NCI-H1694 treated with DMSO at 0.1 percent for 48 hours (cell line): ENCODE results near the gene C10orf90.

ENCODE experiments used
- DNase-seq: peaks from one replicate; lab custom pipeline; 2025; lab: John Stamatoyannopoulos, UW

C10orf90 gene

DNA sequence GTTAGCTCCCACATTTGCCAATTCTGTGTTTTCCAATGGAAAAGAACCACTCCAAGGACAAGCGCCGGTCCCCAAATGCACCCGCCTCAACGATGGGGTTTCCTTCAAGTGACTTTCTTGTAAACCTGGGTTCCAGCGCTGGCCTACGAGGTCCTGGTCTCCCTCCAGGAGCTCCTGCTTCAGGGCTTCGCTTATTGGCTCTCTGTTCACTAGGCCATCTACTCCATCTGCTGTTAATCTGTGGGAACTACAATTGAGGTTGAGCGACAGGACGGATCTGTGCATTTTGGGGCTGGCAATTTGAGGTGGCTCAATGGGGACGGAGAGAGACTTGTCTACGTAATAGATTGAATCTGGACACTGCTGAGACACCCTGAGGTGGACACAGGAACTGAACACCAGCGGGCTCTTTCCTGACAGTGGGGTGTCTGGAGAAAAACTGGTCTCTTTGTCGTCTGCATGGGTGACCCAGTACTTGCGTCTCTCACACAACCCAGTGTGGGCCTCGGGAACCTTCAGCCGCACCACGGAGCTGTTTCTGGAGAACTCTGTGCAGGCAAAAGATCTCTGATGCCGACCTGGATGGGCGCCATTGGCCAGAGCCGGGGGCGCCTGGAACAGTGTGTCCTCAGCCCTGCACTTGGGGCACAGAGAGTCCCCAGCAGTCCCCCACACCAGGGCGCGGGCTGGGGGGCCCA is 166.3 kb downstream of the C10orf90 start:
- DNase-seq: peak; percentile 7

GRCh38 chr10:126503392-126504062 is 167.0 kb downstream of the C10orf90 start:
- no peak for DNase-seq

DNA sequence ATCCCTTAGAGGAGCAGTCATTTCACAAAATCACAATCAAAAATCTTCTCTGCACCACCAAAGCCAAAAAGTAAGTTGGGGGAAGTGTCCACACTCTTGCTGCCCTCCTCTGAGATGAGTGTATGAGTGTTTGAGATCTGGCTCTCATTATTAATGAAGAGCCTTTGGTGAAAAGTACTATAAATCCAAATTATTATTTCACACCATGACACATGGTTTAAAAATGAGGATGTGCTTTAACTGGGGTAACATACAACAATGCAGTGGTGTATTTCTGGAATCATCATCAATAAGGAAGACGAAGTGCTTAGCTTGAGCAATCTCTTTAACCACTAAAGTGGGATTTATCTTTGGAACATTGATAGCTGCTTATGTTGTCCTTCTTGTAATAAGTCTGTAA is 168.1 kb downstream of the C10orf90 start:
- no peak for DNase-seq

GRCh38 chr10:126501828-126502227 is 168.7 kb downstream of the C10orf90 start:
- DNase-seq: no peak

DNA sequence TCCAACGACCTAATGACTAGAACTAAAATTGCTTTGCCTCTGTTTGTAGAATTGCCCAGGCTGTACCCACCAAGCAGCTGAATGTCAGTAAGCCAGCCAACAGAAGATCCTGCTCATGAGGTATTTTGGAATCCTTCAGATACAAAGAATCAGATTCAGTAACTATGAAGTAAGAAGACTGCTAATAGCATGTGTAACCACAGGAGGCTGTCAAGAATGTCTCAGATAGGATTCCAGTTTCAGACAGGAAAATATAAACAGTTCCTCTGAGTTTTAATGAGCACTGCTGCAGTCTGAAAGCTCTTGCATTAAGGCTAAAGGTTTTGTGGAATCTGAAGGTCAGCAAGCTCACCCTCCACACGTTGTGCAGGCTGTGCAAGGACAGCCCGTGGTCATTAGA is 169.6 kb downstream of the C10orf90 start:
- DNase-seq: no peak

- DNase-seq: peak; percentile 13
Observed at GRCh38 chr10:126500185-126500584, 170.3 kb downstream of the C10orf90 start.

DNA sequence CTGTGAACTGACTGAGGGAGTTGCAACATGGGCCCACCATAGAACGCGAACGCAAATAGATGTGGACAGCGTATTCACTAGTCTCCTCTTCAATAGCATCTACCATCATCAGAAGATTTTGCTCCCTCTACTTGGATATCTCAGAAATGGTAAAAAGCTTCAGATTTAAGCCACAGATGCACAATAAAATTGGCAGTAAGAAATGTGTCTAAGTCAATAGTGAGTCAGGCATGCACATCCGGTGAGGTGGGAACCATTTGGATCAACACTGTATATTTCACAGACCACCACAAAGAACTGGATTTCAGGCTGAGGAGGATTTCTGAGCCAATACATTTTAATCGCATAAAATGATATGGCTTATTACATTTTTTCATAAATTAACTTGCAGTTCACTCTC is 170.7 kb downstream of the C10orf90 start:
- no peak for DNase-seq

DNA sequence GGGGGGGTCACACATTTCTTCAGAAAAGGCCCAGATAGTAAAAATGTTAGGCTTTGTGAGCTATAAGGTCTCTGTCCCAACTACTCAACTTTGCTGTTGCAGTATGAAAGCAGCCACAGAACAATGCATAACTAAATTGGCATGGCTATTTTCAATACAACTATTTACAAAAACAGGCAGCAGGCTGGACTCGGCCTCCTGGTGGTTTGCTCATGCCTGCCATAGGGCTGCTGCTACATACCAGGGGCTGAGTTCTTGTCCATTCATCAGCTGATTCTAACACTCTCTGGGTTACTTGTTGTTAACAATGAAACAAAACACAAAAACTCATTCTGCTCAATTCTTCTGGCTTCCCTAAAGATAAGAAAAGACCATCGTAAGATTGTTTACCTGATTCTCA is 172.8 kb downstream of the C10orf90 start:
- no peak for DNase-seq

GRCh38 chr10:126496771-126497545 is 173.5 kb downstream of the C10orf90 start:
- no peak for DNase-seq

DNA sequence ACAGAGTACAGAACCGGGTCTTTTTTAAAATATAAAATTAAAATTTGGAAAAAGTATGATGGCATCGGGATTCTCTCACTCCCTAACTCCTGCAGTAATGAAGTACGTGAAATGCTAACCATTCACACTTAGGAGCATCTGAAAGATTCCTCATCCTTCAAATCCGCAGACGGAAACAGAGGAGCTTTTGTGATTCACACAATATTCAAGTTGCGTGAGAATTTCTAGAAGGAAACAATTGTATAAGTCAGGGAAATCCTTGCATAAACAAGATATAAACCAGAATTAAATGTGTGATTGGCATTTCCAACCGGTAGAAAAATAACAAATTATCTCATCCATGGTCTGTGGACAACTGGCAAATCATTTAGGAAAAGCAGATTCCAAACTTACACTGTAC is 179.0 kb downstream of the C10orf90 start:
- DNase-seq: no peak

GRCh38 chr10:126481181-126481580 is 189.3 kb downstream of the C10orf90 start:
- no peak for DNase-seq

GRCh38 chr10:126480648-126481047 is 189.8 kb downstream of the C10orf90 start:
- no peak for DNase-seq

DNA sequence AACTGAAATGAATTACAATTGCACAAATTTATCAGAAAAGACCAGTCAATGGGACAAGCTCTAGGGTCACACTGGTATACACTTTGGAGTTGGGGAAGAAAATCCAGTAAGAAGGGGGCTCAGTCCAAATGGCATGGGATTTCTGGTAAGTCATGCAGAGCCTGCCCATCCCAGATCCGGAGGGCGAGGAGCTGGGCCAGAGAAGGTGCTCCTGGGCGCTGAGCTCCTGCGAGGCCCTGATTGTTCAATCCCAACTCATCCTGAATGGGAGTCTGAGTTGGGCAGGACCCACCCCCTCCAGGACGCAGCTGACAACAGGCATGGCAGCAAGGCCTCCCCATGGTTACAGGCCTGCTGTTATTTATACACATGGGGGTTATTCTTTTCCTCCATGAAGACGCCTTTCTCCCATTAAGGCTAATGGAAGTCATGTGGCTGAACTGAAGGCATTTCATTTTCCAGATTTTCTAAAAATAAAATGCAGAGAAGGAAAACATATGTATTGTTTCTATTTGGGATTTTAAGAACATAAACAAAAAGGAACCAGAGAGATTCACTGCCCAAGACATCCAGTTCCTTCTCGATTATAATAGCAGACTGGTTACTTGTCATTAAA is 191.1 kb downstream of the C10orf90 start:
- no peak for DNase-seq

GRCh38 chr10:126478546-126478945 is 191.9 kb downstream of the C10orf90 start:
- DNase-seq: no peak

DNA sequence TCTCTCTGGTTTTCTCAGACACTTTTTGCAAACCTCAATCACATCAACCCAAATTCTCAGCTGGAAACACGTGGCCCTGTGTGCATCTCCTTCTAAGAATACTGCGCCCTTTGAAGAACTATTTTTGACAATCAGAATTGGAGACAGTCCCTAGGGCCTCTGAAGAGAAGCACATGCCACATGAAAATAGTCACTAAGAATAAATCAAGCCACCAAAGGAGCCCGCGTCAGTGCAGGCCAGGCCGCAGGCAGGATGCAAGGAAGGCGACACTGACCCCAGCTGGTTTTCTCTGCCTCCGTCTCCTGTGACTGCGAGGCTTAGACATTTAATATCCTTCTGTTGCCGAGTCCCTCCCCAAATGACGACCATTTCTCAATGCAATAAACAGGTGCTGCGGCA is 194.2 kb downstream of the C10orf90 start:
- no peak for DNase-seq

DNA sequence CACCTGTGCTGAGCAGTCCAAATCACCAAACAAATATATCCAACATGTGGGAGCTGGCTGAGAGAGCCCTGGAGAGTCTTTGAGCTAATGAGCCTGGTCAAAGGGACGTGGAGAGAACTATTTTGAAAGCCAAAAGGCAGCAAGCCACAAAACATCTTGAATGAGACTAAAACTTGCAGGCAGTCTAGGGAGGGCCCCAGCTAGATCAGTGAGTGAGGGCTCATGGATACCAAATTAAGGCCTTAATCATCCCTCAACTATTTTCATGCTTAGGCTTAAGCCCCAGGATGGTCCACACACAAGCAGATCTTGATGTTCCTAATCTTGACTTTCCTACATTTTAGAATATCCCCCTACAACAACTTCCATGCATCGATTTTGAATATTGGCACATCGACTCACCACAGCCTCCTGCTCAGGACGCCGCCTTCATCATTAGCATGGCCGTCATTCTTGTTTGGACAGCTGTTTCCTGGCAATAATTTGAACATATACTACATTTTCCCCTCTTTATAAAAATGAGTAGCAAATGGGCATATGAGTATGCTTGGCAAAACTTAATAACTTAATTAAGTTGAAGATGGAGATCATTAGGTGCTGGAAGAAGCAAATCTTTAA is 195.3 kb downstream of the C10orf90 start:
- no peak for DNase-seq

- DNase-seq: no peak
Observed at GRCh38 chr10:126474031-126474430, 196.5 kb downstream of the C10orf90 start.

DNA sequence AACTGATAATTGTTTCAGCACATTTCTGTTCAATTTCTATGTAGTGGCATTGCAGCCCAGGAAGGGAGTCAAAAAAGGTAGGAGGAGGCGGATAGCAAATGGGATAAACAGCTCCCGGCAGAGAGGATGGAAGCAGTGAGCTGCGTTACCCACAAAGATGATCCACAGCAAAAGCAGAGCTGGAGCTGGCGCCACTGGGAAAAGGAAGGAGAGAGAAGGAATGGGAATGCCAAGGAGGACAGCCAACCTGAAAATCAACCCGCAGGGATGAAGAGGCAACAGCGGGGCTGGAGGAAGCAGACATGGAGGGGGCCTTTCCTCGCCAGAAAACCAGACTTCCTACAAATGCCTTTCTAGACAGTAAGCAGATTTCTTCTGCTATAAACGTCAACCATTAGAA is 199.5 kb downstream of the C10orf90 start:
- no peak for DNase-seq

DNA sequence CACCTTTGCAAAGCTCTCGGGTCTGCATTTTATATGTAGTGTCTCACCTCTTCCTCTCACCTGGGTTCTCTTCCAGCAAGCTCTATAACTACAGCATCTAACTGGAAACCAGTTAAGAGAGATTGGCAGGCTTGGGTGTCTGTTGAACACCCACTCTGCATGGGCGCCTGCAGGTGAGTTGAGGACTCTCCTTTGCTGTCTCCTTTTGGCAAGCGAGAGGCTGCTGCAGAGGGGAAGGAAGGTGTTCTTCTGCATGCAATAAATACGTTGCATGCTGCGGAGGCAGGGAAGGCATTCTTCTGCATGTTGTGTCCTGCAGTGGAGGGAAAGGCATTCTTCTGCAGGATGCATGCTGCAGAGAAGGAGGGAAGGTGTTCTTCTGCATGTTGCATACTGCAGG is 200.8 kb downstream of the C10orf90 start:
- no peak for DNase-seq

DNA sequence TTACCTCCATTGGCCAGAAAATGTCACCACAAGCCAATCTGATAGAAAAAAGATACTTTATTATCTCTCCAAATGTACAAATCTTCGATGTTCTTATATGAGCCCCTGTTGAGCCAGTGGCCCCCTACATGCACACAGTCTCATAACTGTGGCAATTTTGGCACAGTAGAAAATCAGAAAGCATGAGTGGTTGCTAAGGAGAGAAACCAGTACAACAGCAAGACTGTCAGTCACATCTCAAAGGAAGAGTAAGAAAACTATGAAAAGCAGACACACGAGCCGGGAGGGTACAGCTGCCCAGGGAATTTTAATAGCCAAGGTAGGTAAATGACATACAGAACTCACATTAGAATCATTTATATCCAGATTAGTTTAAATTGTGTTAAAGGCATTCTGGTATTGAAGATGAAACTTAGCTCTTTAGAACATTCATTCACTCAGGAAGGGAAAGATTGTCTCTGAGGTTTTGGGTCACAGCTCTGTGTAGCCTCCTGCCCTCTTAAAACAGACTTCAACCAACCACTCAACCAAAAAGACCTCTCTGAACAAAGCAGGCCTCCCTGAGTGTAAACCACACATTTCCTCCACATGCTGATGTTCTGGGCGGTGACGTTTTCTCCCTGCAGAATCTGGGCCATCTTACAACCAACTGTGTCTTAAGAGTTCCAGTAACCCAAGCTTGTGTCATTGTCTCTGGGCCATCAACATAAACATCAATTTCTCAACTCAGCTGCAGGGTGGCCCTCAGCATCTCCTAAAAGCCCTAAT is 201.4 kb downstream of the C10orf90 start:
- no peak for DNase-seq

GRCh38 chr10:126468467-126468866 is 202.0 kb downstream of the C10orf90 start:
- DNase-seq: no peak
